IMR-90 (cell line): Measurements from ENCODE around the gene NFKB1. TPM values are rescaled to one million over a fixed set of nuclear protein-coding genes. Genes with fewer than 3 reads are reported as not detected.

Source experiments
- ATAC-seq: fragments of 200-7000 bp; cut with Tn5 transposase; 2 replicates; pipeline ENCODE4 v1.9.1; 2020; ENCODE audit warnings: low read depth, mild to moderate bottlenecking, moderate library complexity
- BruUV-seq: library from RNA; stranded (reverse); fragments of 400-500 nt; replicated peaks from 2 replicates; lab custom pipeline; 2021; lab: Mats Ljungman, UMichigan
- CTCF ChIA-PET: fragments of 300-600 bp; formaldehyde crosslinking; extraction: SDS; loops from one replicate; lab custom pipeline; 2021; ENCODE audit warnings: antibody characterized with exemption; lab: Yijun Ruan, JAX
- POLR2A ChIA-PET: fragments of 300-600 bp; sonication (Branson Sonifier 250); formaldehyde crosslinking; loops from one replicate; lab custom pipeline; 2022; ENCODE audit warnings: antibody characterized with exemption; ENCODE audit not compliant: unreplicated experiment; lab: Charles Lee
- DNase-seq: peaks from one replicate; pipeline ENCODE4 v3.0.0; 2013
- H2AFZ ChIP-seq: replicated peaks from 2 replicates; pipeline ENCODE3; 2013; ENCODE audit warnings: low read length, mild to moderate bottlenecking; ENCODE audit not compliant: poor library complexity
- H2AK5ac ChIP-seq: 2 replicates; pipeline ENCODE4 v1.6.1; 2013; ENCODE audit warnings: low read depth, low read length, inconsistent platforms
- H2AK9ac ChIP-seq: replicated peaks from 2 replicates; pipeline ENCODE3; 2013; ENCODE audit warnings: mild to moderate bottlenecking, low read depth, low read length, moderate library complexity; ENCODE audit not compliant: poor library complexity
- H2BK120ac ChIP-seq: 2 replicates; pipeline ENCODE4 v1.6.1; 2013; ENCODE audit warnings: low read depth, low read length, inconsistent platforms
- H2BK15ac ChIP-seq: 3 replicates; pipeline ENCODE4 v1.6.1; 2013; ENCODE audit warnings: low read depth, low read length, inconsistent platforms
- H2BK20ac ChIP-seq: 2 replicates; pipeline ENCODE4 v1.6.1; 2013; ENCODE audit warnings: low read depth, mild to moderate bottlenecking, inconsistent platforms, low read length, moderate library complexity
- H2BK5ac ChIP-seq: 2 replicates; pipeline ENCODE4 v1.6.1; 2013; ENCODE audit warnings: mild to moderate bottlenecking, low read depth, low read length, inconsistent platforms; ENCODE audit not compliant: poor library complexity, severe bottlenecking
- H3K14ac ChIP-seq: replicated peaks from 2 replicates; pipeline ENCODE4 v1.6.1; 2013; ENCODE audit warnings: low read depth, low read length, inconsistent platforms
- H3K18ac ChIP-seq: 2 replicates; pipeline ENCODE4 v1.6.1; 2013; ENCODE audit warnings: low read depth, low read length, control low read depth
- H3K23ac ChIP-seq: 2 replicates; pipeline ENCODE4 v1.6.1; 2013; ENCODE audit warnings: low read depth, low read length, inconsistent platforms
- H3K27ac ChIP-seq: 2 replicates; pipeline ENCODE4 v1.5.1; 2013; ENCODE audit warnings: mild to moderate bottlenecking, control low read depth, low read length; ENCODE audit not compliant: insufficient read depth
- H3K27me3 ChIP-seq: 2 replicates; pipeline ENCODE4 v1.6.1; 2013; ENCODE audit warnings: low read length; ENCODE audit not compliant: control insufficient read depth, insufficient read depth
- H3K36me3 ChIP-seq: 2 replicates; pipeline ENCODE4 v1.6.1; 2013; ENCODE audit warnings: low read length, mixed read lengths; ENCODE audit not compliant: control insufficient read depth, insufficient read depth
- H3K4ac ChIP-seq: 2 replicates; pipeline ENCODE4 v1.6.1; 2013; ENCODE audit warnings: low read depth, low read length, inconsistent platforms
- H3K4me1 ChIP-seq: 2 replicates; pipeline ENCODE4 v1.6.1; 2013; ENCODE audit warnings: low read length, mixed read lengths; ENCODE audit not compliant: control insufficient read depth, insufficient read depth
- H3K4me2 ChIP-seq: 2 replicates; pipeline ENCODE4 v1.6.1; 2013; ENCODE audit warnings: low read depth, mild to moderate bottlenecking, control low read depth, low read length, moderate library complexity
- H3K4me3 ChIP-seq: 2 replicates; pipeline ENCODE4 v1.5.1; 2013; ENCODE audit warnings: low read depth, mild to moderate bottlenecking, control low read depth, low read length, moderate library complexity; ENCODE audit not compliant: insufficient read depth
- H3K56ac ChIP-seq: 2 replicates; pipeline ENCODE4 v1.6.1; 2013; ENCODE audit warnings: low read length, inconsistent platforms; ENCODE audit not compliant: insufficient read depth; ENCODE audit errors: extremely low read depth
- H3K79me1 ChIP-seq, 2 experiments: 2 replicates each; pipeline ENCODE4 v1.6.1; 2013; ENCODE audit warnings: low read length in 2 of 2, inconsistent platforms in 1 of 2, low read depth in 1 of 2
- H3K9ac ChIP-seq: 2 replicates; pipeline ENCODE4 v1.6.1; 2013; ENCODE audit warnings: low read depth, low read length, control low read depth
- H3K9me1 ChIP-seq: 2 replicates; pipeline ENCODE4 v1.6.1; 2013; ENCODE audit warnings: low read length, inconsistent platforms; ENCODE audit not compliant: insufficient read depth
- H3K9me3 ChIP-seq: 2 replicates; pipeline ENCODE4 v1.6.1; 2013; ENCODE audit warnings: low read length; ENCODE audit not compliant: control insufficient read depth, insufficient read depth
- H4K20me1 ChIP-seq: 2 replicates; pipeline ENCODE4 v1.6.1; 2013; ENCODE audit warnings: low read length, inconsistent platforms; ENCODE audit not compliant: insufficient read depth
- H4K5ac ChIP-seq: 2 replicates; pipeline ENCODE4 v1.6.1; 2013; ENCODE audit warnings: mild to moderate bottlenecking, low read depth, low read length, control low read depth
- H4K8ac ChIP-seq, 2 experiments: 2 replicates each; pipeline ENCODE4 v1.6.1; 2013; ENCODE audit warnings: low read depth in 2 of 2, low read length in 2 of 2, control low read depth in 1 of 2, inconsistent platforms in 1 of 2
- H4K91ac ChIP-seq: 2 replicates; pipeline ENCODE4 v1.6.1; 2013; ENCODE audit warnings: low read depth, low read length, inconsistent platforms; ENCODE audit not compliant: insufficient read depth
- WGBS, 2 experiments: methylation state at CpG; one replicate each; pipeline versions ENCODE4 v1.1.5 to v1.1.7; 2013; ENCODE audit warnings: missing lambda C conversion rate in 2 of 2; ENCODE audit not compliant: insufficient read length in 1 of 2; ENCODE audit errors: extremely low coverage in 2 of 2; 5-methylcytosine and 5-hydroxymethylcytosine counted together
- dilution Hi-C: fragments of 300-500 bp; cut with HindIII; formaldehyde crosslinking; loops from one replicate; pipeline ENCODE4 v1.14.3; 2018; ENCODE audit warnings: low sequenced_read_pairs; ENCODE audit not compliant: unreplicated experiment
- in situ Hi-C: fragments of 300-500 bp; cut with MboI; formaldehyde crosslinking; loops from 3 replicates; pipeline ENCODE4 v1.14.3; 2019; ENCODE audit warnings: low sequenced_read_pairs, inconsistent platforms, mixed read lengths
- intact Hi-C: fragments of 100-400 bp; cut with micrococcal nuclease; formaldehyde crosslinking; loops from 2 replicates; pipeline ENCODE4 v1.10.0; 2022
- polyA plus RNA-seq, 3 experiments: library from polyadenylated mRNA; depleted of rRNA; stranded (reverse); fragments of >200 nt; gene quantifications; 2 replicates each; pipeline ENCODE4 v1.2.3, GENCODE V29; 2012; ENCODE audit warnings: low replicate concordance in 1 of 3
- total RNA-seq: library from RNA; depleted of rRNA; stranded (reverse); fragments of >200 nt; gene quantifications from 2 replicates; pipeline ENCODE4 v1.2.3, GENCODE V29; 2012
- TF ChIP-seq, protein P1 (sequence below): conservative IDR thresholded peaks from 2 replicates; pipeline ENCODE4 v1.5.1; 2012; ENCODE audit warnings: mild to moderate bottlenecking, low read depth, low read length, improper control_type of control experiment

The NFKB1 gene
- total and polyA plus RNA-seq, 2 of the 4 experiments (the other 2 are of a cell fraction): 19.8 to 24.6 TPM

DNA sequence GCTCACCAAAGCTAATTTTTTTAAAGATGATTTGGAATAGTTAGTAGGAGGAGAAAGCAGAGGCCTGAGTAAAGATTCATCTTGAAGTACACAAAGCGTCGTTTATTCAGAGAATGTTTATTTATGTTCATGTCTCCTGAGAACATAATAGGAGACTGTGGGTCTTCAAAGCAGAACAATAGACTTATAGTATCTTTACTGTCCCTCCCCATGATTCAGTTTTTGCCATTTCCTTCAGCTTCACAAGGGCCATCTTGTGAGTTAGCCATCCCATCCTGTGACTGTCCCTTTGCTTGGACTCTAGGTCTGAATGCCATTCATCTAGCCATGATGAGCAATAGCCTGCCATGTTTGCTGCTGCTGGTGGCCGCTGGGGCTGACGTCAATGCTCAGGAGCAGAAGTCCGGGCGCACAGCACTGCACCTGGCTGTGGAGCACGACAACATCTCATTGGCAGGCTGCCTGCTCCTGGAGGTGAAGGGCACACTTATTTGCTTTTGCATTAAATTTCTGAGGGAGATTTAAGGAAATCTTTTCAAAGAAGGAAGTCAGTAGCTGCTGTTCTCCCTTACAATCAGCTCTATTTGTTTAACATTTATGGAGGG lies 105.8 kb downstream of the NFKB1 start:
- Histone ChIP-seq H4K5ac (no peak overlapping the region), H2AK5ac (no peak overlapping the region), H2AFZ (peak overlapping the region; percentile 15), H3K4me1 (no peaks in the 10 kb centered on the region; the same call in 1 of the 2 replicates), H4K91ac (no peak overlapping the region), H2AK9ac (no peak overlapping the region), H3K4me2 (no peak overlapping the region), H3K9me1 (peaks cover 10% of the 10 kb centered on the region), H3K36me3 (peaks cover 27% of the 10 kb centered on the region), H2BK5ac (no peak overlapping the region), H3K9ac (no peak overlapping the region), H2BK120ac (no peak overlapping the region), H3K14ac (no peak overlapping the region), H2BK15ac (no peak overlapping the region), H3K27me3 (no peaks in the 10 kb centered on the region), H3K4me3 (no peak overlapping the region), H3K18ac (no peak overlapping the region), H3K27ac (no peak overlapping the region), H4K8ac (no peak overlapping the region), H3K79me1 (no peaks in the 10 kb centered on the region), H2BK20ac (no peak overlapping the region), H3K9me3 (no peaks in the 10 kb centered on the region), H3K23ac (no peak overlapping the region), H3K4ac (no peak overlapping the region), H3K56ac (no peak overlapping the region), H4K20me1 (no peaks in the 10 kb centered on the region)
- dilution Hi-C loops (loop anchor here (25.0 kb wide), 1 partner anchor 405 kb away; the partner anchor contains the start of gene SLC9B1), intact Hi-C loops (no loop called here), in situ Hi-C loops (loop anchor here (10.0 kb wide), 1 partner anchor 162 kb away; no protein-coding TSS in a partner anchor)
- CTCF ChIA-PET: interaction anchor here (0.6 kb wide), 1 partner anchor 86 kb away, joined by 4 read pairs; no protein-coding TSS in a partner anchor
- ATAC-seq (no peak), DNase-seq (no peak)
- POLR2A ChIA-PET: no interaction called here
- TF ChIP-seq, protein P1, sequence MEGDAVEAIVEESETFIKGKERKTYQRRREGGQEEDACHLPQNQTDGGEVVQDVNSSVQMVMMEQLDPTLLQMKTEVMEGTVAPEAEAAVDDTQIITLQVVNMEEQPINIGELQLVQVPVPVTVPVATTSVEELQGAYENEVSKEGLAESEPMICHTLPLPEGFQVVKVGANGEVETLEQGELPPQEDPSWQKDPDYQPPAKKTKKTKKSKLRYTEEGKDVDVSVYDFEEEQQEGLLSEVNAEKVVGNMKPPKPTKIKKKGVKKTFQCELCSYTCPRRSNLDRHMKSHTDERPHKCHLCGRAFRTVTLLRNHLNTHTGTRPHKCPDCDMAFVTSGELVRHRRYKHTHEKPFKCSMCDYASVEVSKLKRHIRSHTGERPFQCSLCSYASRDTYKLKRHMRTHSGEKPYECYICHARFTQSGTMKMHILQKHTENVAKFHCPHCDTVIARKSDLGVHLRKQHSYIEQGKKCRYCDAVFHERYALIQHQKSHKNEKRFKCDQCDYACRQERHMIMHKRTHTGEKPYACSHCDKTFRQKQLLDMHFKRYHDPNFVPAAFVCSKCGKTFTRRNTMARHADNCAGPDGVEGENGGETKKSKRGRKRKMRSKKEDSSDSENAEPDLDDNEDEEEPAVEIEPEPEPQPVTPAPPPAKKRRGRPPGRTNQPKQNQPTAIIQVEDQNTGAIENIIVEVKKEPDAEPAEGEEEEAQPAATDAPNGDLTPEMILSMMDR: no peak
- no TSS peak for BruUV-seq
- 78% methylated on average over 3 of the region's 7 CpGs; no CpG with 5 or more reads in 1 of the 2 experiments for WGBS, 2 experiments
